ENCODE measurements around the gene AP3M1.

AP3M1 gene

GRCh38 chr10:74114041-74114448 lies 36.6 kb downstream of the AP3M1 start:
- no peak for DNase-seq (ENCODE audit: low spot score)

GRCh38 chr10:74113546-74113945 lies 37.1 kb downstream of the AP3M1 start:
- DNase-seq (ENCODE audit: low spot score), result no peak

GRCh38 chr10:74111799-74112198 lies 38.8 kb downstream of the AP3M1 start:
- DNase-seq (ENCODE audit: low spot score), result no peak

- no peak for DNase-seq (ENCODE audit: low spot score)
Observed at GRCh38 chr10:74110120-74110519, 40.5 kb downstream of the AP3M1 start.

- DNase-seq (ENCODE audit: low spot score), result no peak
Observed at GRCh38 chr10:74109452-74109851, 41.2 kb downstream of the AP3M1 start.

GRCh38 chr10:74107391-74107790 lies 43.2 kb downstream of the AP3M1 start:
- no peak for DNase-seq (ENCODE audit: low spot score)

GRCh38 chr10:74104996-74105395 lies 45.6 kb downstream of the AP3M1 start:
- DNase-seq (ENCODE audit: low spot score), result no peak

GRCh38 chr10:74104480-74104879 lies 46.1 kb downstream of the AP3M1 start:
- no peak for DNase-seq (ENCODE audit: low spot score)

- DNase-seq (ENCODE audit: low spot score), result peak; percentile 14
Observed at GRCh38 chr10:74103560-74104258, 46.9 kb downstream of the AP3M1 start.

GRCh38 chr10:74099836-74100235 lies 50.8 kb downstream of the AP3M1 start:
- no peak for DNase-seq (ENCODE audit: low spot score)

- no peak for DNase-seq (ENCODE audit: low spot score)
Observed at GRCh38 chr10:74099420-74099819, 51.2 kb downstream of the AP3M1 start.

GRCh38 chr10:74097776-74098175 lies 52.9 kb downstream of the AP3M1 start:
- no peak for DNase-seq (ENCODE audit: low spot score)

GRCh38 chr10:74096777-74097176 lies 53.9 kb downstream of the AP3M1 start:
- DNase-seq (ENCODE audit: low spot score), result no peak

- DNase-seq (ENCODE audit: low spot score), result no peak
Observed at GRCh38 chr10:74094231-74094630, 56.4 kb downstream of the AP3M1 start.

GRCh38 chr10:74093530-74094164 lies 57.0 kb downstream of the AP3M1 start:
- DNase-seq (ENCODE audit: low spot score), result no peak

- no peak for DNase-seq (ENCODE audit: low spot score)
Observed at GRCh38 chr10:74092372-74092771, 58.3 kb downstream of the AP3M1 start.

GRCh38 chr10:74088722-74089121 lies 61.9 kb downstream of the AP3M1 start:
- no peak for DNase-seq (ENCODE audit: low spot score)

- DNase-seq (ENCODE audit: low spot score), result no peak
Observed at GRCh38 chr10:74086317-74086716, 64.3 kb downstream of the AP3M1 start.

GRCh38 chr10:74084955-74085354 lies 65.7 kb downstream of the AP3M1 start:
- DNase-seq (ENCODE audit: low spot score), result no peak

GRCh38 chr10:74083304-74083703 lies 67.3 kb downstream of the AP3M1 start:
- no peak for DNase-seq (ENCODE audit: low spot score)

GRCh38 chr10:74081941-74082718 lies 68.5 kb downstream of the AP3M1 start:
- no peak for DNase-seq (ENCODE audit: low spot score)

GRCh38 chr10:74081192-74081803 lies 69.3 kb downstream of the AP3M1 start:
- DNase-seq (ENCODE audit: low spot score), result peak; percentile 65

Data from AG08396 (cell line).